ENCODE data around the gene WASF3. TPM values are rescaled to one million over a fixed set of nuclear protein-coding genes. Genes with fewer than 3 reads are reported as not detected.

The WASF3 gene
- total and polyA plus RNA-seq, 4 donors: 4.9 to 14.4 (median 8.3) TPM

DNA sequence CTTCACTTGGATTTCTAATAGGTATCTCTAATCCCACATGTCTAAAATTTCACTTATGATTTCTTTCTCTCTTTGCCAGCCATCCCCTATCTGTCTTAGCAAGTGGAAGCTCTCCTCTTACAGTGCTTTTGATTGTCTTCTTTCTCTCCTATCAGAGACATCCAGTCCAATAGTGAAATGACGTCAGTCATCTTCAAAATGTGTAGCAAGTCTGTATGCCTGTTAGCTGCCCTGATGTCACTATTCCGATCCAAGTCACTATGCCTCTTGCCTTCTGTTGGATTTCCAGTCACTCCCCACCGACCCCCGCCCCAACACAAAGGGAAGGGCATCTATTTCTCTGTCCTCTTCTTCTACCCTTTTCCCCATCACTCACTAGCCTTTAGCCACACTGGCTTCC is 96.4 kb downstream of the WASF3 start:
- no peak overlapping the region for H3K9ac ChIP-seq (ENCODE audit: insufficient read depth in 1 of 2, low read length in 2 of 2)
- DNase-seq (no peak), ATAC-seq (ENCODE audit: insufficient read depth, low FRiP score) (no peak)
- TF ChIP-seq, protein P1, sequence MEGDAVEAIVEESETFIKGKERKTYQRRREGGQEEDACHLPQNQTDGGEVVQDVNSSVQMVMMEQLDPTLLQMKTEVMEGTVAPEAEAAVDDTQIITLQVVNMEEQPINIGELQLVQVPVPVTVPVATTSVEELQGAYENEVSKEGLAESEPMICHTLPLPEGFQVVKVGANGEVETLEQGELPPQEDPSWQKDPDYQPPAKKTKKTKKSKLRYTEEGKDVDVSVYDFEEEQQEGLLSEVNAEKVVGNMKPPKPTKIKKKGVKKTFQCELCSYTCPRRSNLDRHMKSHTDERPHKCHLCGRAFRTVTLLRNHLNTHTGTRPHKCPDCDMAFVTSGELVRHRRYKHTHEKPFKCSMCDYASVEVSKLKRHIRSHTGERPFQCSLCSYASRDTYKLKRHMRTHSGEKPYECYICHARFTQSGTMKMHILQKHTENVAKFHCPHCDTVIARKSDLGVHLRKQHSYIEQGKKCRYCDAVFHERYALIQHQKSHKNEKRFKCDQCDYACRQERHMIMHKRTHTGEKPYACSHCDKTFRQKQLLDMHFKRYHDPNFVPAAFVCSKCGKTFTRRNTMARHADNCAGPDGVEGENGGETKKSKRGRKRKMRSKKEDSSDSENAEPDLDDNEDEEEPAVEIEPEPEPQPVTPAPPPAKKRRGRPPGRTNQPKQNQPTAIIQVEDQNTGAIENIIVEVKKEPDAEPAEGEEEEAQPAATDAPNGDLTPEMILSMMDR (IDR thresholded peaks at IDR 0.05; ENCODE audit: control extremely low read depth, extremely low read depth): no peak
- peaks cover 2 to 9% (median 6%) of the 10 kb centered on the region in 5 donors for H3K4me1 ChIP-seq (ENCODE audit: control insufficient read depth in 5 of 5, insufficient read depth in 5 of 5, low read length in 5 of 5)
- H3K27me3 ChIP-seq (ENCODE audit: control insufficient read depth in 3 of 3, insufficient read depth in 3 of 3, low read length in 2 of 3): no peaks in the 10 kb centered on the region
- peaks cover 0 to 2% (median 0%) of the 10 kb centered on the region in 4 donors for H3K9me3 ChIP-seq (ENCODE audit: control insufficient read depth in 4 of 4, insufficient read depth in 3 of 4, low read length in 3 of 4)
- no peak overlapping the region for H3K27ac ChIP-seq (ENCODE audit: low read depth in 1 of 2, low read length in 1 of 2)
- no peaks in the 10 kb centered on the region for H3K36me3 ChIP-seq (ENCODE audit: control insufficient read depth in 4 of 4, insufficient read depth in 4 of 4, low read length in 4 of 4)
- 93 to 97% methylated on average over 4 of the region's 4 CpGs for WGBS, 2 donors
- H3K4me3 ChIP-seq: no peak overlapping the region

- Histone ChIP-seq H3K9me3 (ENCODE audit: control insufficient read depth in 4 of 4, insufficient read depth in 3 of 4, low read length in 3 of 4) (peaks cover 0 to 2% (median 0%) of the 10 kb centered on the region in 4 donors), H3K9ac (ENCODE audit: insufficient read depth in 1 of 2, low read length in 2 of 2) (no peak overlapping the region), H3K27me3 (ENCODE audit: control insufficient read depth in 3 of 3, insufficient read depth in 3 of 3, low read length in 2 of 3) (no peaks in the 10 kb centered on the region), H3K4me1 (ENCODE audit: control insufficient read depth in 5 of 5, insufficient read depth in 5 of 5, low read length in 5 of 5) (peaks cover 2 to 11% (median 9%) of the 10 kb centered on the region in 5 donors), H3K36me3 (ENCODE audit: control insufficient read depth in 4 of 4, insufficient read depth in 4 of 4, low read length in 4 of 4) (no peaks in the 10 kb centered on the region), H3K27ac (ENCODE audit: low read depth in 1 of 2, low read length in 1 of 2) (no peak overlapping the region), H3K4me3 (no peak overlapping the region)
- DNase-seq (peak in 2 of 3 donors; percentile 63 to 65), ATAC-seq (ENCODE audit: insufficient read depth, low FRiP score) (no peak)
- TF ChIP-seq, protein P1 (IDR thresholded peaks at IDR 0.05; ENCODE audit: control extremely low read depth, extremely low read depth): no peak
- 60 to 66% methylated on average over 4 of the region's 4 CpGs for WGBS, 2 donors
Measured at GRCh38 chr13:26656919-26657318, 99.4 kb downstream of the WASF3 start.

DNA sequence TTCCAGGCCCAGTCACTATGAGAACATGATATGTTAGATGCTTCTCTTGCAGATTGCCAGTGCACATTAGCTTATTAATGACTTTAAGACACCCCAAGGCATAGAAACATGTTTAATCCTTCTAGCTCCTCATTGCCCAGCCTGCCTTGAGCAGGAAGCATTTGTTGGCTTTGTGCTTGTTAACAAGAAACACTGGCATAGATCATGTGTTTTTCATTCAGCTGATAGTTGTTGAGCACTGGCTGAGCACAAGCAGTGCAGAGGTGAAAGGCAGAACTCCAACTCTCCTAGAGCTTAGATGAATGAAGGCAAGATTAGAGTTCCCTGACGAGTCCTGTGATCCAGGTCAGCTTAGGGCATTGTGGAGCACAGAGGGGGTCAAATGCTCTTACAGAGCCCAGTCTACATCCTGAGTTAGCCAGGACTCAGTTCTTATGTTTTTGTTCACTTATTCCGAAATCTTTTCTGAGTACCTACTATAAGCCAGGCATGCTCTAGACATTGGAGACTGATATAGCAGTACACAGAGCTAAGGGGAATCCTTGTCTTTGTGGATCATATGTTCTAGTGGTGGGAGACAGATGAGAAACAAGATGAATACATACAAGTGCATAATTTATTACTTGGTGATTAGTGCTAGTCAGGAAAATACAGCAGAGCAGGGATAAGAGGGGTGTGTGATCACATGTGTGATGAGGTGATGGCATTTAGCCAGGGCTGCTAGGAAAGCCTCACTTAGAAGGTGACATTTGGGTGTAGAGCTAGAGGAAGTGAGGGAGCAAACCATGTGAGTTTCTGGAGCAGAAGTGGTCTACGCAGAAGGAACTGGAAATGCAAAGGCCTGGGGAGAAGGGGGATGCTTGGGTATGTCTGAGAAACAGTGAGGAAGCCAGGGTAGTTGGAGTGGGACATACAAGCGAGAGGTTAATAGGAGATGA is 101.2 kb downstream of the WASF3 start:
- DNase-seq (peak in 2 of 3 donors; percentile 26 to 35), ATAC-seq (ENCODE audit: insufficient read depth, low FRiP score) (no peak)
- no peak overlapping the region for H3K27ac ChIP-seq (ENCODE audit: low read depth in 1 of 2, low read length in 1 of 2)
- 70 to 78% methylated on average over 4 of the region's 4 CpGs for WGBS, 2 donors
- peaks cover 0 to 2% (median 0%) of the 10 kb centered on the region in 4 donors for H3K9me3 ChIP-seq (ENCODE audit: control insufficient read depth in 4 of 4, insufficient read depth in 3 of 4, low read length in 3 of 4)
- no peak overlapping the region for H3K4me3 ChIP-seq
- no peaks in the 10 kb centered on the region for H3K27me3 ChIP-seq (ENCODE audit: control insufficient read depth in 3 of 3, insufficient read depth in 3 of 3, low read length in 2 of 3)
- no peaks in the 10 kb centered on the region for H3K36me3 ChIP-seq (ENCODE audit: control insufficient read depth in 4 of 4, insufficient read depth in 4 of 4, low read length in 4 of 4)
- TF ChIP-seq, protein P1 (IDR thresholded peaks at IDR 0.05; ENCODE audit: control extremely low read depth, extremely low read depth): no peak
- H3K9ac ChIP-seq (ENCODE audit: insufficient read depth in 1 of 2, low read length in 2 of 2): no peak overlapping the region
- H3K4me1 ChIP-seq (ENCODE audit: control insufficient read depth in 5 of 5, insufficient read depth in 5 of 5, low read length in 5 of 5): peaks cover 0 to 11% (median 9%) of the 10 kb centered on the region in 5 donors

All from lung (tissue), 12 donors.